Stimulated activated CD4-positive, alpha-beta T cell treated with anti-CD3 and anti-CD28 coated beads, TNF-alpha, amount 100 ng/mL, for 1 hour (primary cell): Measurements from ENCODE around the gene GGA2.
"Not testable (repeated sequence)": the region's sequence is repeated elsewhere in the genome, so short reads cannot be mapped to it uniquely, and the experiment has no call there.

ENCODE experiments used
- DNase-seq, 3 donors: peaks; one replicate each; pipeline ENCODE4 v3.0.0-alpha.2; 2020; ENCODE audit warnings: low read depth in 3 of 3, low spot score in 1 of 3

The GGA2 gene

DNA sequence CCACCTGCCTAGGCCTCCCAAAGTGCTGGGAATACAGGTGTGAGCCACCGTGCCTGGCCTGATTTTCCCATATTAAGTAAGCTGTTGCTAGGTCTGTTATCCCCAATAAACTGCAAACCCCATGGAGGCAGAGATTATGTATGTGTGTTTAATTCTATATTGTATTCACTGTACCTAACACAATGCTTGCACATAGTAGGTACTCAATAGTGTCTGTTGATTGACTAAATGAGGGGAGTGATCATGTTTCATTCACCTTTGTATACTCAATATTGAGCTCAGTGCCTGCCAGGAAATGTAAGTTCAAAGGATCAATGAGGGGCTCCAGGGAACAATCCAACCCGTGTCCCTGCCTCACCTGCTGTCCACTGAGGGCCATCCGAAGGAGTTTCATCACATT lies 14.6 kb upstream of the GGA2 start:
- no peak for DNase-seq

DNA sequence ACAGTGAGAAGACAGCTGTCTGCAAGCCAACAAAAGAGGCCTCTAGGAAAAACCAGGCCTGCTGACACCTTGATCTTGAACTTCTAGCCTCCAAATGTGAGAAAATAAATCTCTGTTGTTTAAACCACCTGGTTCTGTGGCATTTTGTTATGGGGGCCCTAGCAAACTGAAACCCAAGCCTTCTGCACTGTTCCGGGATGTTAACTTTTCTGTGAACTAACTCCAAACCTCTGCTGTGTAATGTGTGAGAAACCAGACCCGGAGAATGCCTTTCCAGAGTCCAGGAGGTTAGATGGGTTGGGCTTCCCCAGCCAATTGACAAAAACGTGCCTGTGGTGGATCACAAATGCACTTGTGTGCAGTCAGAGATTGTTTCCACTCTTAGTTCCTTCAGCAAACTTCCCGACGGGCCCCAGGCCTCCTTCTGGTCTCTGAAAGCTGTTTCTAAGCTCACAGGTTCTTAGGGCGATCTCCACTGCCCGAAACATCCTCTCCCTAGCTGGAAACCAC lies 13.6 kb upstream of the GGA2 start:
- no peak for DNase-seq

DNA sequence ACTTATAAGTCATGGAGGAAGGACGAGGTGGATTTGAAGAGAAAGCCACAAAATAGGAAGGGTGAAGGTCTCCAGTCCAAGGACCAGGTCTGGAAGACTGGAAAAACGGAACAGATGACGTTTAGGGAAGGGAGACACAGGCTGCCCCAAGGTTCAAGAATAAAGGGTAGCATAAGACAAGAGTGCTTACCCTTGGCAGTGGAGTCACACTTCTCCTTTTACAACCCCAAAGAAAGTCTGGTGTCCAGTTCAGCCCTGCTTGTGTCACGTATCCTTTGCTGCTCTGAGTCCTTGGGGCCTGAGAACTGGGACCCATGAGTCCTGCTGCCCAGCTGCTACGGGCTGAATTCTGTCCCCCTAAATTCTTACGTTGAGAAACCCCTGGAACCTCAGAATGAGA lies 13.0 kb upstream of the GGA2 start:
- DNase-seq = no peak

DNA sequence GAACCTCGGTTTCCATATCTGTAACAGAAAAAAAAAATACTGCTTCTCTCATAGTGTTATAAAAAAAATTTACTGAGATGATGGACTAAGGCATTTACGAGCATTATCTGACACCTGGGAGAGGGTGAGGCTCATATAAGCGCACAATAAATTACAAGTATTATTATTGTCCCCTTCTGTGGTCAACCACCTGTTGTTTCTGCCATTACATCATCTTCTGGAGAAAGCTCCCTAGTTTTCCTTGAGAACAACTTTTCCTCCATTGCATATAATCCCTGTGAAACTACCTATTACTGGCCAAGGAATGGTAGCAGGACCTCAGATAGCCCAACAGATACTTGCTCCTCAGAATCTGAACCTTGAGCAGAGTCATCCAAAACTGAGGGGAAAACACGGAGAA lies 11.7 kb upstream of the GGA2 start:
- no peak for DNase-seq

DNA sequence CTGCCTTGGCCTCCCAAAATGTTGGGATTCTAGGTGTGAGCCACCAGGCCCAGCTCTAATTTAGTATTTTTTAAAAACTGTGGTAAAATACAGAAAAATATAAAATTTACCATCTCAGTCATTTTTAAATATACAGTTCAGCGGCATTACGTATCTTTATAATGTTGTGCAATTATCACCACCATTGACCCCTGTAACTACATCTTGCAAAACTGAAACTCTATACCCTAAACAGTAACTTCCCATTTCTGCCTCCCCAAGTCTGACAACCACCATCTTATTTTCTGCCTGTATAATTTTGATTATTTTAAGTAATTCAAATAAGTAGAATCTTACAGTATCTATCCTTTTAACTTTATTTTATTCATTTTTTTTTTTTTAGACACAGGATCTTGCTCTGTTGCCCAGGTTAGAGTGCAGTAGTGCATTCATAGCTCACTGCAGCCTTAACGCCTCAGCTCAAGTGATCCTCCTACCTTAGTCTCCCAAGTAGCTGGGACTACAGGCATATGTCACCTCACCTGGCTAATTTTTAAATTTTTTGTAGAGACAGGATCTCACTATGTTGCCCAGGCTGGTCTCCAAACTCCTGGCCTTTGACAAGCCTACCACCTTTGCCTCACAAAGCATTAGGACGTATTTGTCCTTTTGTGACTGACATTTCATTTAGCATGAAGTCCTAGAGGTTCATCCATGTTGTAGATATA lies 10.9 kb upstream of the GGA2 start:
- no peak for DNase-seq

DNA sequence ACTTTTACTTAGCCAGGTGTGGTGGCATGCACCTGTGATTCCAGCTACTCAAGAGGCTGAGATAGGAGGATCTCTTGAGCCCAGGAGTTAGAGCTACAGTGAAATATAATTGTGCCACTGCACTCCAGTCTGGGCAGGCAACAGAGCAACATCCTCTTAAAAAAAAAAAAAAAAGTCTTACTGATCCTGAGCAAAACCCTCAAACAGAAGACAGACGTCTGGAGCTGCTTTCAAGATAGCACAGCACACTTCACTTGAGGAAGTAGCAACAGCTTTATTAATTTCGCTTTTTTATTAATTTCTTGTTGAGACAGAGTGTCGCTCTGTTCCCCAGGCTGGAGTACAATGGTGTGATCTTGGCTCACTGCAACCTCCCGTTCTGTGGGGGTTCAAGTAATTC lies 10.2 kb upstream of the GGA2 start:
- no peak for DNase-seq

DNA sequence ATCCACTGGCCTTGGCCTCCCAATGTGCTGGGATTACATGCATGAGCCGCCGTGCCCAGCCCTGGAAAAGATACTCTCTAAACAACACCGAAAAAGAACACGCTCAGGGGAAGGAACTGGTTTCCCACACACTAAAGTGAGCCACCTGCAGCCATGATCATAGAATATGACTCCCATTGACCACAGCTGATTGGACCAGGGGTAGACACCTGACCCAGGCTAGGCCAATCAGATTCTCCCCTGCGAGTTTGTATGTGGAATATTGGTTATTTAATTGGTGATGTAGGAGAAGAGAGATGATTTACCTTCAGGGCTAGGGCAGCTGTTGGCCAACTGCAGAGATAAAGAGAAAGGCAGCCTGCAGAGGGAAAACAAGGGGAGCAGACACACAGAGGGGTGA lies 9.0 kb upstream of the GGA2 start:
- DNase-seq = no peak

DNA sequence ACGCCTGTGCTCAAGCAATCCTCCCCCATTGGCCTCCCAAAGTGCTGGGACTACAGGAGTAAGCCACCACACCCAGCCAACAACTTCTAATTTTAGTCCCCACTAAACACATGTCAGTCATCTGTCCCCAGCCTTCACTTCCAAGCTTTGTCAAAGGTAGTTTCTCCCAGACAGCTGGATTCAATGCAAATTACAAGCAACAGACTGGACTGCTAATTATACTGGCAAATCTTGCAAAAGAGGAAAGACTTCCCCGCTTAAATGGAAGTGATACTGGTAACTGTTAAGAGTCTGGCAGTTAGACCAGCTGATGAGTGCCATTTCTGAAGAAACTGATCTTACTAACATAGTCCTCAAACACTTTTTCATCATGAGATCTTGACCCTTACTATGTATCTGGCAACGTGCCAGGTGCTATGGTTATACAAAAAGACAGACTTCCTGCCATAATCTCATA lies 8.2 kb upstream of the GGA2 start:
- no peak for DNase-seq

DNA sequence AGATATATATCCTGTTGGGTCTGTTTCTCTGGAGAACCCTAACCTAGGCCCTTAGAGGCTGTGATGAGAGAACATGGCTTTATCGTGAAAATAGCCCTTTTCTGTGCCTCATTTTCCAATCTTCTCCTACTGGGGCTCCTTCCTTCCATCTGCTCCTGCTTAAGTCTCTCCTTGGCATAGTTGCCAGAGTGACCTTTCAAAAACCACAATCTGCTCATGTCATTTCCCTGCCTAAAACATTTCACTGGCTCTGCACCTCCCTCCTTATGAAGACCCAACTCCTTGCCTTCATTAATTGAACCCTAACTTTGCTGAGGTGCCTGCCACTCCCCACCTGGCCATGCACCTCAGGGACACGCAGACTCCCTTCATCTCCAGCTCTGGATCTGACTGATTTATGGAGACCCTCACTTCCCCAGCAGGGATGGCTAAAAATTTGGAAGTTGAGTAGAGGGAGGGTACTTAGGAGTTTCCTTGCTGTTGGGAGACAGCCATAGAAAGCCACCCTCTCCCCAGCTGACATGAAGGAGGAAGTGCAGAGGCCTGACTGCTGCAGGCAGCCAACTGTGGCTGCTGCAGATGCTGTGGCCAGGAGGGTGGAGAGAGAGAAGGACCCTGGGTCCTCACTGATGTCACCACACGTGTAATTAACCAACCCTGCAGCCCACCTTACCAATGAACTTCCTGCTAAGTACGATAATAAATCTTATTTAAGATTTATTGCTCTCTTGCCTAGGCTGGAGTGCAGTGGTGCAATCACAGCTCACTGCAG lies 6.3 kb upstream of the GGA2 start:
- no peak for DNase-seq

DNA sequence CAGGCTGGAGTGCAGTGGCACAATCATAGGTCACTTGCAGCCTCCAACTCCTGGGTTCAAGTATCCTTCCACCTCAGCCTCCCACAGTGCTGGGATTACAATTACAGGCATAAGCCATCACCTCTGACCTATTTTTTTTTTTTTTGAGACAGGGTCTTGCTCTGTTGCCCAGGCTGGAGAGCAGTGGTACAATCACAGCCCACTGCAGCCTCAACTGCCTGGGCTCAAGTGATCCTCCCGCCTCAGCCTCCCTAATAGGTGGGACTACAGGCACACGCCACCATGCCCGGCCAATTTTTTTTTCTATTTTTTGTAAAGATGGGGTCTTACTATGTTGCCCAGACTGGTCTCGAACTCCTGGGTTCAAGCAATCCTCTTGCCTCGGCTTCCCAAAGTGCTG lies 5.6 kb upstream of the GGA2 start:
- no peak for DNase-seq

DNA sequence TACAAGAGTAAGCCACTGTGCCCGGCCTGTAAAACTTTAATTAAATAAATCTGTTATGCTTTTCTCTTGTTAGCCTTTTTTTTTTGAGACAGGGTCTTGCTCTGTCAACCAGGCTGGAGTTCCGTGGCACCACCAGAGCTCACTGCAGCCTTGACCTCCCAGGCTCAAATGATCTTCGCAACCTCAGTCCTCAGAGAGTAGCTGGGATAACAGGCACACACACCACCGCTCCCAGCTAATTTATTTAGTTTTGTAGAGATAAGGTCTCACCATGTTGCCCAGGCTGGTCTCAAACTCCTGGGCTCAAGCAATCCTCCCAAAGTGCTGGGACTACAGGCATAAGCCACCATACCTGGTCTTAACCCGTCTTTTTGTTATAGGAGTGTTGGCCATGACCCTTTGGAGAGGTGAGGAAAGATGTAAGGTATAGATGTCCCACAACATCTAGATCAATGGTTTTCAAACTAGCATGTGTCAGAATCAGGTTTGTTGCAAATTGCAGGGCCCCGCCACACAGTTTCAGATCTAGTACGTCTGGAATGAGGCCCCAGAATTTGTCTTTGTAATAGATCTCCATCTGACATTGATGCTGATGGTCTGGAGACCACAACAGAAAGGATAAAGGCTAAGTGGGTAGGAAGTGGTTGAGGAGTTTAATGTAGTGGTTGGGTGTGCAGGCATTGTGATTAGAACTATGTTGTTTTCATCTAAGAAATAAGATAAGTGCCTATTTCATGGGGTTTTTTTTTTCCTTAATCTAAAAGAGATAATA lies 4.3 kb upstream of the GGA2 start:
- DNase-seq = no peak

DNA sequence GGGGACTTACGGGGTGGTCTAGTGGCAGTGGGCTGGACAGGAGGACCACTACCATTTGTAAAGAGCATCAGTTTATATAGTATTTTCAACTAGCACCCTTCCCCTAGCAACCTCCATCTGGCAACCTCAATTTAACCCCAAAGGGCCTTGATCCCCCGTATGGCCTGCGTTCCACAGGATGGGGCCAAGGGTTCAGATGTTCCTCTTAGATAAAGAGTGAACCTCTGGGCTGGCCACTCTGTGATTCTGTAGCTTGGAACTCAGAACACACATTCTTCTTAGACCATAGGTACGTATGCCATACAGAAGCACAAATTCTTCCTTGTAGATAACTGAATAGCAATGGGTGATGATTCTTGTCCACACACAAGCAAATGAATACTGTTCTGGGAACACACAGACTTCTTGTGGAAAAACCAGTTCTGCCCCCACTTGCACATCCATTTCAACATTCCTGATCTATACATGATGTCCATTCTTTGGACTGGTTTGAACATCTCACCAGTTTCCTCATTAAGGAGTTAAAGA lies 1.9 kb upstream of the GGA2 start:
- DNase-seq = no peak

DNA sequence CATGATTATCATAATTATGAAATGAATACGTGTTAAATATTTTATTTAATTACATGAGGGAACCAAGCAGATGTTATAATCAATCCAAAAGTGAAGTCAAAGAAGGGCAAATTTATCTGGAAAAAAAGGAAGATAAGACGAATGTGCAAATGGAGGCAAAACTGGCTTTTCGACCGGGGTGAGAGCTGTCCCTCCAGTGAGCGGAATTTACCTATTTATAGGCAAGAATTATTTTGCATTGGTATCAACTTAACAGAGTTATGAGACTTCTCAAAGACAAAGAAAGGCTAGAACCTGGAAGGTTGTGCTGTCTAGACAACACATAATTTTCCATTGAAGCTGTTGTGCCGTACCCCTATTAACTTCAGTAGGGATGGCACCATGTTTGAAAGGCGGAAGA lies 1.4 kb upstream of the GGA2 start:
- no peak for DNase-seq

DNA sequence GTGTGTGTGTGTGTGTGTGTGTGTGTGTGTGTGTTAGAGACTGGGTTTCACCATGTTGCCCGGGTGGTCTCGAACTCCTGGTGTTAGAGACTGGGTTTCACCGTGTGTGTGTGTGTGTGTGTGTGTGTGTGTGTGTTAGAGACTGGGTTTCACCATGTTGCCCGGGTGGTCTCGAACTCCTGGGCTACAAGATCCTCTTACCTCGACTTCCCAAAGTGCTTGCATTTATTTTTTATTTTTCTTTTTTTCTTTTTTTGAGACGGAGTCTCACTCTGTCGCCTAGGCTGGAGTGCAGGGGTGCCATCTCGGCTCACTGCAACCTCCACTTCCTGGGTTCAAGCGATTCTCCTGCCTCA lies 599 bp upstream of the GGA2 start:
- DNase-seq = not testable (repeated sequence)

DNA sequence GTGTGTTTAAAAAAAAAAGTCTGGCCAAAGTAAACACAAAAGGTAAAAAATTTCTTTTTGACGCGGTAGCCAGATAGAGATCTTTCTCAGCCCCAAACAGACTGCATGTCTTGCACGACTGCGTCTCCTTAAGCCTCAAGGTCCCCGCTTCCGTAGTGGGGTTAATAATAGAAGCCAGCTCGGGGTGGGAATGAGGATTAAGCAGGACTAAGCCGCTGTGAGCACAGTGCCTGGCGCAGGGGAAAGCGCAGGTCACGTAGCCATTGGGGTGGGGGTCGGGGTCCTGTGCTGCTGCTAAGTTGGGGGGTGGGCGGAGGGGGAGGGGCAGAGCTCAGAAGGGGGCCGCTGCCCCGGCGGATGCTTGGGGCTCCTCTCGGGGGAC lies 521 bp downstream of the GGA2 start:
- peak in 1 of 3 donors; percentile 6 for DNase-seq

DNA sequence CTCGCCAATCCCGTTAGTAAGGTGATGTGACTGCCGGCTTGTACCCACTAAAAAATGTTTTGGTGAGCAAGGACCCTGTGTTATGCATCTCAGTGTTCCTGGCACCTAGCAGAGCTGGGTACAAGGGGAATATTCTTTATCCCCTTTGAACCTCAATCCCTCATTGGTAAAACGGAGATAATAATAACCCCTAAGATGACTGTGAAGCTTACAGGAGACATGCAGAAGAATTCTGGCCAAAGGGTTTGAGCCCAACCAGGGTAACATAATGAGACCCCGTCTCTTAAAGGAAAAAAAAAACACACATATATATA lies 896 bp downstream of the GGA2 start:
- DNase-seq = no peak

DNA sequence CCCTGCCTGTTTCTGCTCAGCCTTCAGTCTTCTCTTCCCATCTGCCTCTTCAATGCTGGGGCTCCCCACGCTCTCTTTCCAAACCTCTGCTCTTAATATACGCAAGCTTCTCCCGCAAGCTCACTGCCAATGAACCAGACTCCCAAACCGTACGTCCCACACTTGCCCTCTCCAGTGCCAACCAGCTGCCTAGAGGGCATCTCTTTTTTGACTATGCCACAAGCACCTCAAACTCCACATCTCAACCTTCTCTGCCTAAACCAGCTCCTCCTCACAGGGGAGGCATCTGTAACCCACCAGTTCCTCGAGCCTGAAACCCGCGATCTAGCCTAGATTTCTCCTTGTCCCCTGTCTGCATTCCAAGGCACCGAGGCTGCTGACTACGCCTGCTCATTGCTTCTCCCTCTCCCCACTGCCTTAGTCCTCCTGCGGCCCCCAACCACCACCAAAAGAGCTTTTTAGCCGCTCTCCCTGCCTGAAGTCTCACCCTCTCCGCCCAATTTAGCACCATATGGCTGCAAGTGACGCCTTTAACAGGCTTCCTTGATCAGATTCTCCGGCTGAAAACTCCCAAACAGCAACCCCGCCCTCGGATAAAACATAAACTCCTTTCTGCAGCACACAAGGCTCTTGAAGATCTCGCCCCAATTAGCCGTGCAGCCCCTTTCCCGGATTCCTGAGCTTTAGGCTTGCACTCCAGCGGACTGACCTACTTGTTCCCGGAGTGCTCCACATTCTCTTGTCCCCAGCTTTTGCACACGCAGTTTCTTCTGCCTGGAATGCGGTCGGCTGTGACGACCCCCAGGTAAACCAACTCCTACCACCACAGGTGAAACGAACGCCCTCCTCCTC lies 1.5 kb downstream of the GGA2 start:
- DNase-seq = no peak

DNA sequence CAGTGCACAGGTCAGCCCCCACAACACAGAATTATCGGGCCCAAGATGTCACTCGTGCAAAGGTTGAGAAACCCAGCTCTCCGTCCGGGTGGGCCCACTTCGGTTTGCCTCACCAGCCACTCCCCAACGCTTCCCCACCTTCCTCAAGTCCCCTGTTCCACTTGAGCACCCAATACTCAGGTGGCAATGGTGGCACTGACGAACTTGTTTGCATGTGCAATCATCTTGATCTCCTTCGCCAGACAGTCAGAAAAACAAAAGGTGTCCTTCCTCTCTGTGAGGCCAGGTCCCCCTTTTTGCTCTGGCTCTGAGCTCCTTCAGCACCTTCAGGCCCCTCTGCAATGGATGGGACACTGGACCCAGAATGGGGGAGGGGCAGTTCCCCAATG lies 3.7 kb downstream of the GGA2 start:
- DNase-seq = no peak

DNA sequence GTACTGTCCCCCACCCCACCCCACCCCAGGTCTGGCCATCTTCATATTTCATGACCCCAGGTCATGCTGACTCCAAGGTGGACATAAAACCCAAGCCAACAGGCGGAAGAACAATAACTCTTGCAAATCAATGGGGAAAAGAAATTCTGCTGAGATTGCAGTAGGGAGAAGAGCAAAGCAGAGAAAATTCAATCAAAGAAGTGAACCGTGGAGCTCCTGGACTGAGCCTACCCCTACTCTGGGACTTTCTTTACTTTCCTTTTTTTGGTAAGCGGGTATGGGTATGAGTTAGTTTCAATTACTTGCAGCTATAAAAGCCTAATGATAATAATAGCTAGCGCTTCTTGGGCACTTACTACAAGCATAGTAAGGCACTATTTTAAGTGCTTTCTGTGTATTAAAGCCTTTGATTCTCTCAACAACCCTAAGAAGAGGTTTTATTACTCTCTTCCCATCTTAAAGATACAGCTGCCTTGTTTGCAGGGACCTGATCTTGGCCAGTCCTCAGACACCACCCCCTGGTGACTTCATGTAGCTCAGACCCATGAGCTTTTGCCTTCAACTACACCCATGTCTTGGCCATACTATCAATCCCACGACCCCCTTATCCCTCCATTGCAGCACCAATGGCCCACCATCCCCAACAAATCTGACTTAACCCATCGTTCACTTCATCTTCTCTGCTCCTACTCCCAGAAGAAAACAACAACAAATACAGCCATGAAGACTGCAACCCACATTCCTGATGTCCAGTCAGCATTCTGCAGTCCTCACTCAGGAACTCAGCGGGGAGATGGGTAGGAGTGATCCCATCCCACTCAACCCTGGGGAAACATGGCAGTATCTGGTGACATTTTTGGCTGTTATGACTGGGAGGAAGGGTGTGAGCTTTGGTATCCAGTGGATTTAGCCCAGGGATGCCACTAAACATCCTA lies 4.4 kb downstream of the GGA2 start:
- DNase-seq = no peak

DNA sequence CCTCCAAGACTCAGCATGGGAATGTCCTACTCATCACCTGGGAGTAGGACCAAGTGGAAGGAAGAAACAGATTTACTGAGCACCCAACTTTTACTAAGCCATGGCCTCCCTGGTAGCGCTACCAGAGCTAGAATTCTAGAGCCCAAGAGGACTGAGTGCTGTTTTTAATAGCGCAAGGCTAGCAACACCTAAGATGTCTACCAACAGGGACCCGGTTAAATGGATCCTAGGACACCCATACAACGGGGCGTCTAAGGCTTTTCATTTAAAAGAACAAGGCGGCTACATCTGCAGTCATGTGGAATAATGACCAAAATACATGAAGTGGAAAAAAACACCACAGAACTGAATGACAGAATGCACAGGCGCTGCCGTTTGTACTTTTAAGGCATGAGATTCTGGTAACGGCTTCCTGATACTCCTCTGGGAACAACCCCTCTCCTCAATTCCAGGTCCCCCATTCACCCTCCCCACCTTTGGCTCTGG lies 5.1 kb downstream of the GGA2 start:
- no peak for DNase-seq
